HG02623 (cell line): ENCODE data around the gene DIAPH1.

Source experiments
- ATAC-seq: cut with Tn5 transposase; IDR thresholded peaks from one replicate; pipeline ENCODE4 v1.9.1; 2021; ENCODE audit warnings: moderate library complexity; ENCODE audit not compliant: unreplicated experiment

DIAPH1 gene

DNA sequence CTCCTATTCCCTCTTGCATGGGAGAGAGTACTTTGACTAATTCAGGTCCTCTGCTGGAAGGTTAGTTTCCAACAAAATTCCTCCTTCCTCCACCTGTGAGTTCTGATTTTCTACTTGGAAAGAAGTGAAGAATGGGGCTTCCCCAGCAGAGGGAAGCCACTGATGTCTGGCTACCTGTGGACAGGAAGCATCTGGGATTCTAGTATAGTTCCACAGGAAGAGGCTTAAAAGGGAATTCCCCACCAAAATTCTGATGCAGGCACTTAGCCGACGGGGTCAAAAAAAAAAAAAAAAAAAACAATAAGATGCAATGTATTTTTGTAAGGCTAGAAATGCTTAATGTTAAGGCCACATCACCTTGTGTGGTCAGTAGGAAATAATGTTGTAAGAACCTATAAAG is 96.5 kb downstream of the DIAPH1 start:
- ATAC-seq: no peak

DNA sequence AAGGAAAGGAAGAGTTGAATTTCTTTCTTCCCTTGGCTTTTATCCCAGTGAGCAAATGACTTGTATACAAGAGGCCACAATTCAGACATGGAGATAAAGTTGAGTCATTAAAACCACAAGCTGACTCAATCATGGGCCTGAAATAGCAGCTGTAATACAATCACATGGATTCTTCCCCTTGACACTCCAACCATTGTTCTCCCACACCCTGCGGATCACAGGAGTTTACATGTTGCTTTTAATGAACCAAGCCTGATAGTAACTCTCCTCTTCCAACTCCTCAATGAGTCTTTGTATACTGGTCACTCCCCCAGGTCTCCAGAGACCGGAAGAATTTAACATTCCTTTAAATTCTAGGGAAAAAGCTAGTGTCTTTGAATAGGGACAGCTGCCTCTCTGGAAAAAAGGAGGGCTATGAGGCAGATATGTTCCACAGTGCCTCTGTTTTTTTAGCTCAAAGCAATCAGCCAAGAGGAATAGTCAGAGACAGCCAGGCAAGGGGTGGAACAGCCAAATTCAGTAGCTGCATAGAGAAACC is 97.5 kb downstream of the DIAPH1 start:
- ATAC-seq: no peak

DNA sequence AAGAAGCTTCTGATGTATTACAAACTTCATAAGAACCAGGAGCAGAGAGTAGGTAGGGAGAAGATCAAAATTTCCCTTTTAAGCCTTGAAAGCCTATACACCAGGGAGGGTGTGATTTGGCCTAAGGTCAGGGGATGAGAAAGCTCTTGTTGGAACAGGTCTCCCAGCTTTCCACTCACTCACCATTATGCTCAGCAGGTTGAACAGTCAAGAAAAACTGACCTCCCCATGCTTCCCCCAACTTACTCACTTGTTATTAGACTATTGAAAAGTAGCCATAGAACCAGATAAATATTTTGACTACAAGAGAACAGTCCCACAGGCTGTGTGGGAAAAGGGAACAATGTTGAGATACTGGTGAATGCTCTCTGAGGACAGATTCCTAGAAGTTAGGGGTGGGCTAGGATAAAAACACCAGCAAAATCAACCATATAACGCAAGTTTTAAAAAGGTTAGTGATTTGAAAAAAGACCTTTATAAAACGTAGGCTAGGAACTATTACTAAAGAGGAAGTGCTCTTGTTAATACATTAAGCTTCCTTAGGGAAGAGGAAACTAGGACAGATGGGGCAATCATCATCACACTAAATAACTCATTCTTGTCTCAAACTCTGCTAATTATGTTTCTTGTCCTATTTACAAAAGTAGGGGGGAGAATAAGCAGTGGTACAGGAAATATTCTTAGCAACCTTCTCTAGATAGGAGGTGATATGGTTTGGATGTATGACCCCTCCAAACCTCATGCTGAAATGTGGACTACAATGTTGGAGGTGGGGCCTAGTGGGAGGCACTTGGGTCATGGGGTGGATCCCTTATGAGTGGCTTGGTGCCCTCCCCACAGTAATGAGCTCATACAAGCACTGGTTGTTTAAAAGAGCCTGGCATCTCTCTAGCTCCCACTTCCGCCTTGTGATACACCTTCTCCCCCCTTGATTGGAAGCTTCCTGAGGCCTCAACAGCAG is 98.9 kb downstream of the DIAPH1 start:
- no peak for ATAC-seq

DNA sequence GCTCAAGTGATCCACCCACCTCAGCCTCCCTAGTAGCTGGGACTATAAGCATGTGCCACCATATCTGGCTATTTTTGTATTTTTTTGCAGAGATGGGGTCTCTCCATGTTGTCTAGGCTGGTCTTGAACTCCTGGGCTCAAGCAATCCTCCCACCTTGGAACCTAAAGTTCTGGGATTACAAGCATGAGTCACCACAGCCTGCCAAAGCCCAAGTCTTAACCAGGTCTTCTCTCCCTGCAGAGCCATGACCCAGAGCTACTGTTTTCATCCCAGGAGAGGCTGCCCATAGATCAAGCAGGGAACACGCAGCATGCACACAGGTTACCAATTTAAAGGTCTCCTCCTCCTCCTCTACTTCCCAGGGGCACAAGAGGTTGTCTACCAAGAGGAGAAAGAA is 100.2 kb downstream of the DIAPH1 start:
- ATAC-seq: no peak

DNA sequence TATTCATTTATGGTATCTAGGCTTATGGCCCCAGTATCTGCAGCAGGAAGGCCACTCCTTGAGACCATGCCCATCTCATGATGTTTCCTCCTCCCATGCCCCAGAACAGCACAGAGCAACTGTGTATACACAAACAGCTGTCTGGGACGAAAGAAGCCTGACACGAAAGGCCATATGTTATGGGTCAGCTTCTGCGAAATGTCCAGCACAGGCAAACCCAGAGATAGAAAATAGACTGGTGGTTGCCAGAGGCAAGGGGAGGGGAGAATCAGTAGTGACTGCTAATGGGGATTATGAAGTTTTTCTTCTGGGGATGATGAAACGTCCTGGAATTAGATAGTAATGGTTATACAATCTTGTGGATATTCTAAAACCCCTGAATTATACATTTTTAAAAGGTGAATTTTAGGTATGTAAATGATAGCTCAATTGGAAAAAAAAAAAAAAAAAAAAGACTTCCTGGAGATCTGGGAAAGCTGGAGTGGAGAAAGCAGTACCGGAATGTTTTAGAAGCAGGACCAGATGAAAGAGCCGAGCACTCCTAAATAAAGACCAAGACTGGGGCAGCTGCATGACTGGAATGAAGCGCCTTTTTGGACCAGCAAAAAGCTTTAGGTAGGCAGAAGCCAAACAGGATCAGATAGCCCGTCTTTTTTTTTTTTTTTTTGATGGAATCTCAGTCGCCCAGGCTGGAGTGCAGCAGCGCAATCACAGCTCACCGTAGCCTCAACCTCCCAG is 100.8 kb downstream of the DIAPH1 start:
- no peak for ATAC-seq

DNA sequence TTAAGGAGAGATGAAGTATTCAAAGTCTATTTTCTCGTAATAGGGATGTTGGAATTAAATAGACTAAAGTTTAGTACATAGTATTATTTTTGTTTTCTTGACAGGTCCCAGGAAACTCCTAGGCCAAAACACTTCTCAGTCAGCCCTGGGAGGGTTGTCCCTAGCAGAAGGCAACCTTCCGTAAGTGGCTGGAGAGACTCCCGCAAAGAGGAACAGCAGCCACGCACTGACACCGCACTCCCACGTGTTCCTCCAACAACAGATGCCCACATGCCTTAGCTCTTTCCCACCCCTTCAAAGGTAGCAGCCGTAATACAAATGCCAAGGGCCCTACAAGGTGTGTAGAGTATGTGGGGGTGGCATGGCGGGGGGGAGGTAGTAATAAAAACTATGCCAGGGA is 101.5 kb downstream of the DIAPH1 start:
- no peak for ATAC-seq

DNA sequence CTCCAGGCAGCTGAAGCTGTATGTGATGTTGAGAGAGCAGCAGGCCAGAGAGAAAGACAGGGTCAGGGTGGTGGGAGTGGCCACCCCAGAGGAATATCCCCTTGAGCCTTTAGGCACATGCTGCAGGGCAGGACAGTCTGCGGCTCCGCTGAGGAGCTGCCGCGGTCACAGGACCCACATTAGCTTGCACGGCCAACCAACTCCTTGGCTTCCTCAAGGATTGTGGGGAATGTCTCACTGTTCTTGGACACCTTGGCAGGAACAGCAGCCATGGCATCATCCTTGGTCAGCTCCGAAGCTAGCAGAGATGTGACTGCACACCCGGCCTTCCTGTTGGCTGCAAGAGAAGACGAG is 102.2 kb downstream of the DIAPH1 start:
- ATAC-seq: no peak

DNA sequence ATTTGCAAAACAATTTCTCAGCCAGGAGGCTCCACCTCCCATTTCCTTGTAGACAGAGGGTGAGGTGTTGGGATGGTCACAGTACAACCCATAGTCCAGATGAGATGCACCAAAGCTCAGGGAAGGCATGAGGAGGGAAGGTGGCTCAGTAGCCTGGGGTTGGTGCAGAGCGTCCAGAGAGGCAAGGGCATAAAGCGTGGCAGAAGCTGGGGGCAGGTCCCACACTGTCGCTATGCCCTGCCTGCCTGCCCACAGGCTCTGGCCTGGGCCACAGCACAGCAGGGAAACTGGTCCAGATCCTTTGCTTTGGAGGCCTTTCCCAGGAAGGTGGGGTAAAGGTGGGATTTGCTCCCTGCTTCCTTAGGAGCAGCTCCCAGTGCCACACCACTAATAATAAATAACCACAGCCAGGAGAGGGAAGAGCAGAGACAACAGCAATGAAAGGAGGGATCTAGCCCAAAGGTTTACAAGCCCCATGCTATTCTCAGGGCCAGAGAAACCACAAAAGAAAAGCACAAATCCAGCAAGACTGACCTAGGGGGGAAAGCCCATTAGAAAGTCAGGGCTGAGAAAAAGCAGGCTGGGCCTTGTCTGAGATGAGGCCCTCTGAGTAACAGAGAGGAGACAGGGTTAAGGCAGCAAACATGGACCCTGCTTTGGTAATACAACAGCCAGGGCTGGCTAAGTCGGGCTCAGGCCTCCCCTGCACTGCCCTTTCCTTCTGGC is 102.7 kb downstream of the DIAPH1 start:
- ATAC-seq: no peak

DNA sequence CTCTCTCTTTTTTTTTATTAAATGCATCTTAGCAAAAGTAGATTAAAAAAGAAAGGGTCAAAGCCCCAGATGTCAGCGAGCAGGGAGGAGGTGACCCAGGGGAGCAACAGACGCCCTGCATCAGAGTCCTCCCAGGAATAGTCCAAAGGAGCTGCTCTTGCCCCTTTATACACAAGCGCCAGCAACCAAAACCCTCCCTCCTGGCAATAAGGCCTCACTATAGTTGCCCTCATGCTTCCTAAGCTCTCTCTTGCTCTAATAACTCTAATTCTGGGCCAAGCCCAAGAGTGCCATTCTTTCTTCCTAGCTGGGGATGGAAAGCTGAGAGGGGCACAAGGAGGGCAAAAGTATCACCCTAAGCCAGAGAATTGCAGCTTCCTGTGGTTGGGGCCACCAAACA is 103.7 kb downstream of the DIAPH1 start:
- ATAC-seq: no peak

DNA sequence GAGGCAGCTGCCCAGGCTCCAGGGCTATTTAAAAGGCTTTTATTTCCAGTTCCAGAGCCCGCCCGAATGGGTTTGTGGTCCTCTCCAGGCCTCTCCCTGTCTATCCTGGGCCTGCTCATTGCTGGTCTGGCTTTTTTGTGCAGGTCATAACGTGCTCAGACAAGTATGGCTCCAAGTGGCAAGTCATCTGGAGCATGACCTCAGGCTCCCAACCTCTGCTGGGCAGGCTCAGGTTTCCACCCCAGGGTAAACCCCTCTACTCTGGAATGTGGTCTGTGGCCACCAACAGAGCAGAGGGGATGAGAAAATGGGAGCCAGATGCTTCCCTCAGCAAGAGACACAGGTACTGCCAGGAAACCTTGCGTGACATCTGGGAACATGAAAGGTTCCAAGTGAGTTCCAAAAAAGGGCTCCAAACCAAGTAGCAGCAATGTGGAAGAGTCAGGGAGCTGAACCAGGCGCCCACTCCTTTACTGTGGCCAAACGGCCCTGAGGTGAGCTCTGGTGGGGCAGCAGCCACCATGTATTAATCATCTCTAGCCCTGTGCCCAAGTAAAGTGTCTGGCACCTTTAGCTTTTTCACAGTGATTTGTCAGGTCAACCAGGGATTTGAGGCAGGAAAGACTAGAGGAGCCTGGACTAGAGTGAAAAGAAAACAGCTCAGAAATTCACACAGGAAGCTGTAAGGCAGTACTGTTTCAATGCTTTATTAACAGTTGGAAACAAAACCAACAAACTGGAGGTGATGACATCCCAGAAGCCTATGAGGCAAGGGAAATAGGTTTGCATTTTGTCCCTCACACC is 104.3 kb downstream of the DIAPH1 start:
- ATAC-seq: peak; percentile 9

DNA sequence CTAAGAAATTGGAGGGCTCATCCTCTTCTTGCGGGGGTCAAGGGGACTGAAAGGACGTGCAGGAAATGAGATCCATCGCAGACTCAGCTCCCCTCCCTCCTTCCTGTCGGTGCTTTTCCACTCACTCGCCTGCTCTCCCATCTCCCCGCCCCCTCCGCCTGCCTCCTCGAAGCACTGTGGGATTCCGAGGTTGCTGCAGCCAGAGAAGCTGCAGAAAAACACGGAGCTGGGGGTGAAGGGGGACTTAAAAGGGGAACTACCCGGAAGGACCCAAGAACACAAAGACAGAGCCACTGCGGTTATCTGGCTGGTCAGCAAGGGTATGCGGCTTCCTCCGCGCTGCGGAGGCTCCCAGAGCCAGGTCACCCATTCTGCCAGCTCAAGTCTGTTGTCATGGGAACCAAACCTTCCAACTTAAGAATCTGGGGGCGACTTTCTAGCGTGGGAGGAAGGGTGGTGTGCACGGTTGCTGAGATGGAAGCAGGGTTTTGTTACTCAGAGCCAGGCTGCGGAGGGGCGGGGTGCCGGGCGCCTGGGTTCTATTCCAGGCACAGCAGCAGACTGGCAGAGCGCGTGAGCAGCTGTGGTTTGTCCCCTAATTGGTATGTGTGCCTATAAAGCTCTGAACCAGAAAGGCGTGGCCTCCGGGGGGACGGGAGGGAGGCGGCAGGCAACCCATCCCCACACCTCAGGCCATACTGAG is 105.0 kb downstream of the DIAPH1 start:
- peak; percentile 26 for ATAC-seq

DNA sequence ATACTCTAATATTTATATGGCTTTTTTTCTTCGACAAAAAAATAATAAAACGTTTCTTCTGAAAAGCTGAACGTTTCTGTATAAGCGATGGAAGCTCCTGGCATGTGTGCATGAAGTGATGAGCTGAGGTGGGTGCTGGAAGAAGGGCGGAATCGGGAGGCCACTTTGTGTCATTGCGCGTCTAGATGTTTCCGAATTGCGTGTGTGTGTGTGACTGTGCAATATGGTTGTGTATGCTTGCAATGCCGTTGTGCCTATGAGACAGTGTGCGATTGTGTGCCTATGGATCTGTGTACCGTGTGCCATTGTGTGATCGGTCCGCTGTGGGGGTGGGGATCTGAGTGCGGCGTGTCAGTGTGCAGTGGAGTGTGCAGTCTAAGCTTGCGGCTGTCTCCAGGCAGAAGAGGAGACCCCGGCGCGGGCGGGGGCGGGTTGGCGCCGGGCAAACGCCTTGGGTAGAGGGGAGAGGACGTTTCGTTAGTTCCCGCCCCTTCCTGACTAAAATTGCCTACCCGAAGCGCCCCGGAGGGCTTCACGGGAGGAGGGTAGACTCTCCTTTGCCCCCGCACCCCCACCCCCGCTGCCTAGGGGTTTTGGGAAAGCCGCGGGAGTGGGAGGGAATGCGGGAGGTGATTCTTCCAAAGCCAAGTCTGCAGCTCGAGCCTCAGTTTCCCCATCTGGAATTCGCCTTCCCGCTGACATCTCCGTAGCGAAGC is 105.7 kb downstream of the DIAPH1 start:
- ATAC-seq: no peak

DNA sequence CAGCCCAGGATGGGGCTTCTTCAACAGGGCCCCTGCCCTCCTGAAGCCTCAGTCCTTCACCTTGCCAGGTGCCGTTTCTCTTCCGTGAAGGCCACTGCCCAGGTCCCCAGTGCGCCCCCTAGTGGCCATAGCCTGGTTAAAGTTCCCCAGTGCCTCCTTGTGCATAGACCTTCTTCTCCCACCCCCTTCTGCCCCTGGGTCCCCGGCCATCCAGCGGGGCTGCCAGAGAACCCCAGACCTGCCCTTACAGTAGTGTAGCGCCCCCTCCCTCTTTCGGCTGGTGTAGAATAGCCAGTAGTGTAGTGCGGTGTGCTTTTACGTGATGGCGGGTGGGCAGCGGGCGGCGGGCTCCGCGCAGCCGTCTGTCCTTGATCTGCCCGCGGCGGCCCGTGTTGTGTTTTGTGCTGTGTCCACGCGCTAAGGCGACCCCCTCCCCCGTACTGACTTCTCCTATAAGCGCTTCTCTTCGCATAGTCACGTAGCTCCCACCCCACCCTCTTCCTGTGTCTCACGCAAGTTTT is 106.3 kb downstream of the DIAPH1 start:
- no peak for ATAC-seq

DNA sequence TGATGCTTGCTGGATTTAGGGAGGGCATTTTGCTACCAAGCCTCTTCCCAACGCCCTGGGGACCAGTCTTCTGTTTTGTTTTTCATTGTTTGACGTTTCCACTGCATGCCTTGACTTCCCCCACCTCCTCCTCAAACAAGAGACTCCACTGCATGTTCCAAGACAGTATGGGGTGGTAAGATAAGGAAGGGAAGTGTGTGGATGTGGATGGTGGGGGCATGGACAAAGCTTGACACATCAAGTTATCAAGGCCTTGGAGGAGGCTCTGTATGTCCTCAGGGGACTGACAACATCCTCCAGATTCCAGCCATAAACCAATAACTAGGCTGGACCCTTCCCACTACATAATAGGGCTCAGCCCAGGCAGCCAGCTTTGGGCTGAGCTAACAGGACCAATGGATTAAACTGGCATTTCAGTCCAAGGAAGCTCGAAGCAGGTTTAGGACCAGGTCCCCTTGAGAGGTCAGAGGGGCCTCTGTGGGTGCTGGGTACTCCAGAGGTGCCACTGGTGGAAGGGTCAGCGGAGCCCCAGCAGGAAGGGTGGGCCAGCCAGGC is 107.0 kb downstream of the DIAPH1 start:
- no peak for ATAC-seq

DNA sequence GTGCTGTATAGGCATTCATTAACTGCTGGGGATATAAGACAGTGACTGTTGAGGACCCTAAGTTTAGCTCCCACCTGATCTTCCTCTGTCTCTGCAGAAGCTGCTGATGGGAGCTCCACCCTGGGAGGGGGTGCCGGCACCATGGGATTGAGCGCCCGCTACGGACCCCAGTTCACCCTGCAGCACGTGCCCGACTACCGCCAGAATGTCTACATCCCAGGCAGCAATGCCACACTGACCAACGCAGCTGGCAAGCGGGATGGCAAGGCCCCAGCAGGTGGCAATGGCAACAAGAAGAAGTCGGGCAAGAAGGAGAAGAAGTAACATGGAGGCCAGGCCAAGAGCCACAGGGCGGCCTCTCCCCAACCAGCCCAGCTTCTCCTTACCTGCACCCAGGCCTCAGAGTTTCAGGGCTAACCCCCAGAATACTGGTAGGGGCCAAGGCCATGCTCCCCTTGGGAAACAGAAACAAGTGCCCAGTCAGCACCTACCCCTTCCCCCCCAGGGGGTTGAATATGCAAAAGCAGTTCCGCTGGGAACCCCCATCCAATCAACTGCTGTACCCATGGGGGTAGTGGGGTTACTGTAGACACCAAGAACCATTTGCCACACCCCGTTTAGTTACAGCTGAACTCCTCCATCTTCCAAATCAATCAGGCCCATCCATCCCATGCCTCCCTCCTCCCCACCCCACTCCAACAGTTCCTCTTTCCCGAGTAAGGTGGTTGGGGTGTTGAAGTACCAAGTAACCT is 107.8 kb downstream of the DIAPH1 start:
- ATAC-seq: peak; percentile 26

DNA sequence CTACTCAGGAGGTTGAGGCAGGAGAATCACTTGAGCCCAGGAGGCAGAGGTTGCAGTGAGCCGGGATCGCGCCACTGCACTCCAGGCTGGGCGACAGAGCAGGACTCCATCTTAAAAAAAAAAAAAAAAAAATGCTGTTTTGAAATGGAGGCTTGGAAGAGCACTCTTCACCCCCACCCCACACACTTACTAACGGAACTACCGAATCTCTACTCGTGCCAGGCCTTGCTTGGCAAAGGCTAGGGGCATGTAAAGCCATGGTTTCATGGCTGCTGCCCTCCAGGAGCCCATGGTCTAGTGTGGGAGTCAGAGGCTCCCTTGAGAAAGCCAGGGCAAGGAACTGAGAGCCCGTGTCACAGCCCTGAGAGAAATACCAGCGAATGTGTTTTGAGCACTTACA is 108.6 kb downstream of the DIAPH1 start:
- ATAC-seq: no peak

DNA sequence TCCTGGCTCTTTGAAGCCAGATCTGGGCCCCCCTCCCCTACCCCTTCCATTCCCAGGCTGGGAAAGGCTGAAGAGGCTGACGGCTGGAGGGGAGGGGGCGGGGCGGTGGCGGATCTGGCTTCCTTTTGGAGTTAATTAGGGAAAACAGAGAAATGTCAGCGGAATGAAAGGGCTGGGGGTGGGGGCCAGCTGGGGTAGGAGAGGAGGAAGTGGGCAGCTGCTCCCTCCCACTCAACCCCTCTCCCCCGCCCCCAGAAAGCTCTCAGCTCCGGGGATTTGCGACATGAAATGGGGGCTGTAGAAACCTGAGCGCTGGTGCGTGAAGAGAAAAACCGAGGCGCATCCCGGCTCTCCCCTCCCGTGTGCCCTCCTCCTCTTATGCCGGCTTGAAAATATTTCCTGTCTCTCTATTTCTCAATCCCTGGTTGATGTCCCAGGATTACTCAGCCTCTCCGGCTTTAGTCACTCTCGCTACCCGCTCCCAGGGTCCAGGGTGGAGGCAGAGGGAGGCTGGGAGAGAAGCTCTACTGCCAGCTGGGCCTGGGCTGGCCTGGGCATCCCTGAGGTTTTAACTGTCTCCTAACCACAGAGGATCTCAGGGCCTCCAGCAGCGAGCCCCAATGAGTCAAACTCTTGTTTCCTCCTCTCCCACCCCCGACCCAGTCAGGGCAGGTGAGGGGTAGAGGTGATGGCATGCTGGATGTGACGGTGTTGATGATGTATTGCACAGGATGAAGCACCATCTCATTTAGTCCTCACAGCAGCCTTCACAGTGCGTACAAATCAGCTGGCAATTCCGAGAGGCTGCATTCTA is 109.8 kb downstream of the DIAPH1 start:
- ATAC-seq: no peak
